ENCODE measurements around the gene ANO3.

DNA sequence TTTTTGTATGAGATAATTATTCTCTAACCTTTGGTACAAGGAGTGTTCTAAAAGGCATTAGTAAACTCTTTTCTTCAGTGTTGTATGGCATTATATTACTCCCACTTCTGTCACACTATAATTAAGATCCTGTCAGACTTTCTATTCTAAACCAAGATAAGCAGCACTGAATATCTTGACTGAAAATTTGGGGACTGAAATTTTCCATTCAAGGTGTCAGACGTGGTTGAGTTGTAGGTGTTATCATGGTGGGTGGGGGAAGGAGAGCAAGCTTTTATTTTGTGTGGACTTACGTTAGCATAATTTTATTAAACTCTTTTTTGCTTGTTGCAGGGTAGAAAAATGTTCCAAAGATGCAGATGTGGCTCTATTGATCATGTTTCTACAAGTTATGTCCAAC is 217.2 kb downstream of the ANO3 start:
- TF ChIP-seq, protein P1, sequence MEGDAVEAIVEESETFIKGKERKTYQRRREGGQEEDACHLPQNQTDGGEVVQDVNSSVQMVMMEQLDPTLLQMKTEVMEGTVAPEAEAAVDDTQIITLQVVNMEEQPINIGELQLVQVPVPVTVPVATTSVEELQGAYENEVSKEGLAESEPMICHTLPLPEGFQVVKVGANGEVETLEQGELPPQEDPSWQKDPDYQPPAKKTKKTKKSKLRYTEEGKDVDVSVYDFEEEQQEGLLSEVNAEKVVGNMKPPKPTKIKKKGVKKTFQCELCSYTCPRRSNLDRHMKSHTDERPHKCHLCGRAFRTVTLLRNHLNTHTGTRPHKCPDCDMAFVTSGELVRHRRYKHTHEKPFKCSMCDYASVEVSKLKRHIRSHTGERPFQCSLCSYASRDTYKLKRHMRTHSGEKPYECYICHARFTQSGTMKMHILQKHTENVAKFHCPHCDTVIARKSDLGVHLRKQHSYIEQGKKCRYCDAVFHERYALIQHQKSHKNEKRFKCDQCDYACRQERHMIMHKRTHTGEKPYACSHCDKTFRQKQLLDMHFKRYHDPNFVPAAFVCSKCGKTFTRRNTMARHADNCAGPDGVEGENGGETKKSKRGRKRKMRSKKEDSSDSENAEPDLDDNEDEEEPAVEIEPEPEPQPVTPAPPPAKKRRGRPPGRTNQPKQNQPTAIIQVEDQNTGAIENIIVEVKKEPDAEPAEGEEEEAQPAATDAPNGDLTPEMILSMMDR (IDR thresholded peaks at IDR 0.05) = no peak
- TF ChIP-seq EP300 (IDR thresholded peaks at IDR 0.05) = no peak

All from stomach (tissue), 4 donors.